Left kidney (tissue), 2 donors: Measurements from ENCODE around the gene WDR1. TPM values are rescaled to one million over a fixed set of nuclear protein-coding genes. Genes with fewer than 3 reads are reported as not detected.

ENCODE experiments used
- DNase-seq: peaks from one replicate; pipeline ENCODE4 v3.0.0-alpha.2; 2013
- polyA plus RNA-seq: library from polyadenylated mRNA; unstranded; fragments of 120-200 nt; gene quantifications from one replicate; pipeline ENCODE4 v1.2.1, GENCODE V29; 2013; ENCODE audit not compliant: insufficient read length

WDR1 gene
- polyA plus RNA-seq, 1 donor, result 172 TPM

DNA sequence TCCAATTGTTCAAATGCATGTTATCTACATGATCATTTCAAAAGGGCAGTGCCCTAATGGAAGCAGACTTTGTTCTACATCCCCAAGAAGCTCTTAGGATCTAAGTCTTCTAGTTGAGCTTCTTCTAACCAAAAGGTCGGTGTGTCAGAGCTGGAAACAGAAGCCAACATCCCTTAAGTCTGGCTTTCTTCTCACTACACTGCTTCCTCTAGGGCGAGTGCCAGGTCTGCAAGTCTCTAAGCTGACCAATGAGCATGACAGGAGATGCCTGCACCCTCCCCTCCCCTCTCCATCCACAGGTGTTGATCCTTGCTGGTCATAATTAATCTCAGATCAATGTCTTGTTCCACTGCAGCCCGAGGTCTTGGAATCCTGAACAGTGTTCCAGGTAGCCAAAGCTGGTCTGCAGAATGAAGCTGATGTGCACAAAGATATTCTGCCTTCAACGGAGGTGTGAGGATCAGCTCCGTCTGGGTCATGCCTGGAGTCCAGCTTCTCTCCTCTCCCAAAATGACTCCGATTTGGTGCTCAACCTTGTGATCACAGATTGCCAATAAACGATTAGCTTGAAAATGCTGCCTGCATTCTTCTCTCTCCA lies 44.1 kb downstream of the WDR1 start:
- no peak for DNase-seq

- DNase-seq, result no peak
Measured at GRCh38 chr4:10069075-10069642, 47.4 kb downstream of the WDR1 start.

- no peak for DNase-seq
Measured at GRCh38 chr4:10066670-10067651, 49.6 kb downstream of the WDR1 start.

DNA sequence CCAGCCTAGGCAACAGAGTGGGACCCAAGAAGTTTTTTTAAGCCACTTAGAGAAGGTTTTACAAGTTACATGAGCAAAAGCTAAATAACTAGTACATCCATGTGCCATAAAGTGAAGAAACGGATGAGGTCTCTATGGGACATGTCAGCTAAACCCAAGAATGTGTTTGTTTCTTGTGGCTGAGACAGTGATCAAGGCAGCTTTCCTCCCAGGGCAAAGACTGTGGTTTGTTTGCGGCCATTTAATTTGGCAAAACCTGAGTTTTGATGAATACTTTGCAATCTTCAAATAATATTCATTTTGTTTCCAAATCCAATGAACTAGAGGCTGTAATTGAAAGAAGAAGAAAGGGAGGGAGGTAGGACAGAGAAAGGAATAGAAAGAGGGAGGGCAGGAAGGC lies 50.4 kb downstream of the WDR1 start:
- no peak for DNase-seq

DNA sequence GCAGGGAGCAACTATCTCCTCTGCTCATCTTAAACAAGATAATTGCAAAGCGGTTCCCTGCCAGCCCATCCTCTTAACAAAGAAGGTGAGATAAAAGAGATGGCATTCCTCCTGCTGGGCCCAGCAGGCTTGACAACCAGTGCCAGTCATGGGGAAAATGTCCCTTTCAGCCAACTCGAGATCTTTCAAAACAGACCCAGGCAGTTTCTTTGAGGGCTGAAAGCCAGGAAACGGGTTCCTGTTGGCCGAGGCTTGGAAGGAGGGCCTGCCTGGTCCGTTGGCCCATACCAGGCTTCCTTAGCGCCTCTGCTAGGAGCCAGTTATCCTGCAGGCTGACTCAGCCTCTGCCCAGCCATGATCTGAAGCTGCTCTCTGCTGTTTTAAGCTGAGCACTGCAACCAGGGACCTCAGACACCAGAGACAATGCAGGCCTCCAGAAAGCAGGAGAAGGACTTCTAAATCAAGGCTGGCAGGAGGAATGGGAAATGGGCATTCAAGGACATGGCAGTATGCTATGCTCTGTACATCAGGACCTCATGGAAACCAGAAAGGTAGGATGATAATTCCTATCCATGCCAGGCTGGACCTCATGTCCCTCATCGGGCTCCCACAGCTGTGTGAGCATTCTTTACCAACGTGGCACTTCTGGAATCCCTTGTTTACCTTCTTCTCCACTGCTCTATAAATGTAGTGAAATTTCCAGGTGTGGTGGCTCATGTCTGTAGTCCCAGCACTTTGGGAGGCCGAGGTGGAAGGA lies 52.9 kb downstream of the WDR1 start:
- DNase-seq, result no peak

DNA sequence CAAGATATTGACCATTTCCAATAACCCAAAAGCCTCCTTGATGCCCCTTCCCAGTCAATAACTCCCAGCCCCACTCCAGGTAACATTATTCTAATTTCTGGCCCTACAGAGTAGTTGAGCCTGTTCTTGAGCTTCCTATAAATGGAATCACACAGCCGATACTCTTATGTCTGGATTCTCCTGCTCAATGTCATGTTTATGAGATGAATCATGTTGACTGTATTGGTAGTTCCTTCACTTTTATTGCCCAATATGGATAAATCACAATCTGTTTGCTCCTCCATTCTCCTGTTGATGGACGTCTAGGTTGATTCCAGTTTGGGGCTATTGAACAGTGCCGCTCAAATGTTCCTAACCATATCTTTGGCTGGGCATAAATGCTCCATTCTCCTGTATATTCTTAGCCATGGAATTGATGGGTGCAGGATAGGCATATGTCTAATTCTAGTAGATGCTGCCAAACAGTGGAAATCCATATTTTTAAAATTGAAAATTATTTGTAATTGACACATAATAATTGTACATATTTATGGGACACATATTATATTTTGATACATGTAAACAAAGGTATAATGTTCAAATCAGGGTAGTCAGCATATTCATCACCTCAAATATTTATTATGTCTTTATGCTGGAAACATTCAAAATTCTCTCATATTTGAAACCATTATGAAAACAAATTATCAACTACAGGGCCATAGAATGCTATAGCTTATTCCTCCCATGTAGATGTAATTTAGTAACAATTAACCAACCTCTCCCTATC lies 54.8 kb downstream of the WDR1 start:
- DNase-seq, result no peak

DNA sequence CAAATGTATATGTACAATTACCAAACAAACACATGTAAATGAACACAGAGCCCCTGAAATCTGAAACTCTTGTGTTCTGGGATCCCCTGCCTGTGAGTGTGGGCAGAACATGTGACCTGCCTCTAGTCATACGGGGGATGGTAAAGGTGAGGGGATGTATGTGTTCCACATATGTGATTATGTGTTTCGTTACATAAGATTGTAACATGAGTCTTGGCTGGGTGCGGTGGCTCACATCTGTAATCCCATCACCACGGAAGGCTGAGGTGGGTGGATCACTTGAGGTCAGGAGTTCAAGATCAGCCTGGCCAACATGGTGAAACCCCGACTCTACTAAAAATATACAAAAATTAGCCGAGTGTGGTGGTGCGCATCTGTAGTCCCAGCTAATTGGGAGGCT lies 58.2 kb downstream of the WDR1 start:
- DNase-seq, result no peak

- DNase-seq, result no peak
Measured at GRCh38 chr4:10057023-10057395, 59.6 kb downstream of the WDR1 start.

DNA sequence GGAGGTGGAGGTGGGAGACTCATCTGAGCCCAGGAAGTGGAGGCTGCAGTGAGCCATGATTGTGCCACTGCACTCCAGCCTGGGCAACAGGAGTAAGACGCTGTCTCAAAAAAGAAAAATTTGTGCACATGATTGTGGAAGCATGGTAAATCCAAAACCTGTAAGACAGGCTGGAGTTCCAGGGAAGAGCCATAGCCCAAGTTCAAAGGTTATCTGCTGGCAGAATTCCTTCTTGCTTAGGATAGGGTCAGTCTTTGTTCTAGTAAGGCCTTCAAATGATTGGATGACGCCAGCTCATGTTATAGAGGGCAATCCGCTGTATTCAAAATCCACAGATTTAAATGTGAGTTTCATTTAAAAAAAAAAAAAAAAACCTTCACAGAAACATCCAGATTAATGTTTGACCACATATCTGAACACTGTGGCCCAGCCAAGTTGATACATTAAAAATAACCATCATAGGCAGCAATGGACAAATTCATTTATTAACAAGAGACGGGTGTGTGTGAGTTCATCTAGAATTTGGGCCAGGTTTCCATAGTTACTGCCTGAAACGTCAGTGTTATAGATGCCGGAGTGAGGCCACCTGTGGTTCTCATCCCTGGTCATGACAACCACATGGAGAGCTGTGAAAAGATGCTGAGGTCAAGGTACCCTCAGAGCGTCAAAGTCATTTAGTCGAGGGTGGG lies 60.1 kb downstream of the WDR1 start:
- no peak for DNase-seq

DNA sequence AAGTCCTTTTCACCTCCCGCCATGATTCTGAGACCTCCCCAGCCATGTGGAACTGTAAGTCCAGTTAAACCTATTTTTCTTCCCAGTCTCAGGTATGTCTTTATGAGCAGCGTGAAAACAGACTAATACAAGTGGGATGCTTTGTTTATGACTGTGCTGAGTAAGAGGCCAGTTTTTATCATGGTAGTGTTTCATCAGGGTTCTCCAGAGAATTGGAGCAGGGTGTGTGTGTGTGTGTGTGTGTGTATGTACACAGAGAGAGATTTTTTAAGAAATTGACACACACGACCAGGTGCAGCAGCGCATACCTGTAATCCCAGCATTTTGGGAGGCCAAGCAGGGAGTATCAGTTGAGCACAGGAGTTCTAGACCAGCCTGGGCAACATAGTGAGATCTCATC lies 60.7 kb downstream of the WDR1 start:
- no peak for DNase-seq

DNA sequence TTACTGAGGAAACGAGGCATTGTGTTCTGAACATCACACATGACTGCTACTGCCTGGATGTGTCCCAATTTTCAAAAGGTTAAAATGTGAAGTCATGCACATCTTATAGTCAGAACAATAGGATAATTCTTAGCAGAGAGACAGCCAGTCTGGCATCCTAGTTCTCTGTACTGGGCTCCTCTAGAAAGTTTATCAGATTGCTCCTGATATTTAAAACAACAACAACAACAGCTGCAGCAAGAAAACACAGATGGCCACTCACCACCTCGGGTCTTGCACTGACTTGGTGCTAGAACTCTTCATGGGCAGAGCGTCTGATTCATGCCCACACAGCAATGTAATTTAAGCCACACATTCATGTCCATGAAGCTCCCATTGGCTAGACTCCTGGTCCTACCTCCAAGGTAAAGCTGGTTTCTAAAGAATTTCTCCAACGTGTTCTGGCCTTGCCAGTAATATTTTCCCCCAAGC lies 62.0 kb downstream of the WDR1 start:
- DNase-seq, result no peak

GRCh38 chr4:10053635-10054453 lies 62.8 kb downstream of the WDR1 start:
- no peak for DNase-seq

- DNase-seq, result no peak
Measured at GRCh38 chr4:10051517-10052135, 65.0 kb downstream of the WDR1 start.

DNA sequence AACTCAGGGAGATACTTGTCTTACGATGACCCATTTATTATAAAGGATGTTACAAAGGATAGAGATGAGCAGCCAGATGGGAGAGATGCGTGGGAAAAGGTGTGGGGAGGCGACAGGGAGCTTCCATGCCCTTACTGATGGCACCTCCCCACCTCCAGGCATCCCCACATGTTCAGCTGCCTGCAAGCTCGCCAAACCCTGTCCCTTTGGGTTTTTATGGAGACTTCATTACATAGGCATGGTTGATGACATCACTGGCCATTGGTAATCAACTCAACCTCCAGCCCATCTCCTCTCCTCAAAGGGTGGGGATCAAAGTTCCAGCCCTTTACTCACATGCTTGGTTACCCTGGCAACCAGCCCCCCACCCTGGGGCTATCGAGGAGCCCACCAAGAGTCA lies 65.9 kb downstream of the WDR1 start:
- no peak for DNase-seq

DNA sequence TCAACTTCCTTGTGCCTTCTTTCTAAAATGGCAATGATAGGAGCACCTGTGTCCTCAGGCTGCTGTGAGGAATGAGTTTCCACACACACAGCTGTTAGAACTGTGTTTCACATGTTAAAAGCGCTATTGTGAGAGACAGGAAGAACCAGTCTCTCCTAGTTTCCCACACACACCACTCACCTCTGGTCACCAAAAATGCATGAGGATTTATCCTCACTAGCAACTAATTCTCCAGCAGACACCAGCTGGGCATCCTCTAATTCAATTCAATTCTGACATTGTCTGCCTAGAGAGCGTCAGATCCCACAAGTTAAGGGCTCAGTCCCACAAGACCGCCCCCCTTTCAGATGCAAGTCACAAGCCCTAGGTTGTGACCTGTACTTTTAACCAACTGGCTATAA lies 66.3 kb downstream of the WDR1 start:
- no peak for DNase-seq

GRCh38 chr4:10048941-10049697 lies 67.5 kb downstream of the WDR1 start:
- DNase-seq, result no peak

- no peak for DNase-seq
Measured at GRCh38 chr4:10047967-10048366, 68.6 kb downstream of the WDR1 start.

- DNase-seq, result no peak
Measured at GRCh38 chr4:10046471-10046870, 70.1 kb downstream of the WDR1 start.

- no peak for DNase-seq
Measured at GRCh38 chr4:10045481-10045880, 71.1 kb downstream of the WDR1 start.
